HG03045 (cell line): ENCODE measurements around the gene MS4A18.
"Not testable (repeated sequence)": the region's sequence is repeated elsewhere in the genome, so short reads cannot be mapped to it uniquely, and the experiment has no call there.

Source experiments
- ATAC-seq: cut with Tn5 transposase; IDR thresholded peaks from one replicate; pipeline ENCODE4 v1.9.1; 2021; ENCODE audit warnings: mild to moderate bottlenecking, moderate library complexity; ENCODE audit not compliant: unreplicated experiment

The MS4A18 gene

GRCh38 chr11:60734279-60734678 is 9.8 kb downstream of the MS4A18 start:
- no peak for ATAC-seq

- no peak for ATAC-seq
Observed at GRCh38 chr11:60739114-60739513, 14.6 kb downstream of the MS4A18 start.

DNA sequence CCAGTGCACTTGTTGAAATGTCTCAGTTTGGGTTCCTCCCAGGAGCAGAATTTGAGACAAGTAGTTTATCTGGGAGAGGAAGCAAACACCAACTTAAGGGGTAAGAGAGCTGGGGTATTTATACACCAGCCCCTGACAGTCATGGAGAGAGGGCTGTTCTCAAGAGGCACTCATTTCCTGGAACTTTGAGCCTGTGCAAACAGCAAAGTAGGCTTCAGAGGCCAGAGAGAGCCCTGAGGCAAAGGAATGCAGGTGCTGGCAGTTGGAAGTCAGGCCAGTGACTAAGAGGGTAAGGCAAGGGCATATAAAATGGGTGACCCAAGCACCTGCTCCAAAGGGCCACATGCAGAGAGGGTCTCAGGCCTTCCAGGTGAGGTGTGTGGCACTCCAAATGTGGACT is 16.1 kb downstream of the MS4A18 start:
- no peak for ATAC-seq

- ATAC-seq = no peak
Observed at GRCh38 chr11:60741421-60741820, 16.9 kb downstream of the MS4A18 start.

DNA sequence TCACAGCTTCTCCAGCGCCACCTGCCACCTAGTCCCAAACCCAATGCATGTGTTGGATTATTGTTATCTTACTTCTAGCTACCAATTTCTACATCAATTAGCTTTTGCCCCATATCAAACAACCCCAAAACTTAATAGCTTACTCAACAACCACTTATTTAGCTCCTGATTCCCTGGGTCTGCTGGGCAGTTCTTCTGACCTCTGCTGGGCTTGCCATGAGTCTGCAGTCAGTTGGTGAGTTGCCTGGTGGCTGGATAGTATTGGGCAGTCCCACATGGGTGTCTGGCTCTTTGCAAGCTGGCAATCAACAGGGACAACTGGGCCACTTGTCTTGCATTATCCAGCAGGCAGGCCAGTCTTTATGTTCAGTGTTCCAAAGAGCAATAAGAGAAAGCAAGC is 18.5 kb downstream of the MS4A18 start:
- no peak for ATAC-seq

DNA sequence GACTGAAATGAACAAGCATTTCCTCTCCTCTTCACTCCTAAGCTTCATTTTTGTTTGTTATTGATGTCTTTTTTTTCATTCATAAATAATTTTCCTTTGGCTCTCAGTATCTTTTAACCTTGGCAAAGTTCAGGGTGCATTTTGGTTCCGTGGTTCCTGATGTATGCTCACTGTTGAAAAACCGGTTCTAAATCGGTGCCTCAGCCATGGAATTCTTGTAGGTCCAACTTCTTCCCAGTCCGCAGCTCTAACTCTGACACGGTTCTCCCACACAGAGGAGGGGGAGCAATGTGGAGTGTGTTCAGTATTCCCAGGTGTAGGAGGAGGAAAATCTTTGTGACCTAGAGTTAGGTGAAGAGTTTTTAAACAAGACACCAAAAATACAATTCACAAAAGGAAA is 19.6 kb downstream of the MS4A18 start:
- ATAC-seq = no peak

DNA sequence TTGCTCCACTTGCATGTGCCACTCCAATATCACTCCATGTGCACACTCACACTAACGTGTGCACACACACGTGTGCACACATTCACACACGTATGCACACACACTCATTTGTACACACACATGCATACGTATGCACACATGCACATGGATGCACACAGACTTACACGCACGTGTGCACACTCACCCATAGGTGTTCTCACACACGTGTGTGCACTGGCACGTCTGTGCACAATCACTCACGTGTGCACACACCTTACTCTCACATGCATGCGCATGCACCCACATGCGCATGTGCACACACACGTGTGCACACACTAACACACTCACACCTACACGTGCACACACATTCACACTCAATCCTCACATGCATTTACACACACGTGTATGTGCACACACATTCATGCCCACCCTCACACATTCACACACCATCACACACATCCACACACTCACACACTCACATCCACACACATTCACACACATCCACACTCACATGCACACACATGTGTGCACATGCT is 22.9 kb downstream of the MS4A18 start:
- ATAC-seq = no peak

GRCh38 chr11:60748225-60748624 is 23.7 kb downstream of the MS4A18 start:
- no peak for ATAC-seq

DNA sequence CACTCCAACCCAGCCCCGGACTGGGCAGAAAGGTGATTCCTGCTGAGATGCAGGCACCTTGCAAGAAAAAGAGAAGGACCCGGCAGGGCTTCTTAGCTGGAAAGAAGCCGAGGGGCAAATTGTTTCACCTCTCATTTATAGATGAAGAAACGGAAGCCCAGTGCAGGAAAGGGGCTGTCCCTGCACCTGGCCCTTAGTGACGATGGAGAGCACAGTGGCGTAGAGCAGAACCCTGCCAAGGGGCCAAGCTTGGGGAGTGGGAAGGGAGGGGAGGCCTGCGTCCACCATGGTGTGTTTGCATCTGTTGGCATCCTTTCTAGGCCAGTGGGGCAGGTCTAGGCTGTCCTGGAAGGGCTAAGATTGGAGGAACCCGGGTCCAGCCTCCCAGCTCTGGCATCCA is 24.3 kb downstream of the MS4A18 start:
- no peak for ATAC-seq

DNA sequence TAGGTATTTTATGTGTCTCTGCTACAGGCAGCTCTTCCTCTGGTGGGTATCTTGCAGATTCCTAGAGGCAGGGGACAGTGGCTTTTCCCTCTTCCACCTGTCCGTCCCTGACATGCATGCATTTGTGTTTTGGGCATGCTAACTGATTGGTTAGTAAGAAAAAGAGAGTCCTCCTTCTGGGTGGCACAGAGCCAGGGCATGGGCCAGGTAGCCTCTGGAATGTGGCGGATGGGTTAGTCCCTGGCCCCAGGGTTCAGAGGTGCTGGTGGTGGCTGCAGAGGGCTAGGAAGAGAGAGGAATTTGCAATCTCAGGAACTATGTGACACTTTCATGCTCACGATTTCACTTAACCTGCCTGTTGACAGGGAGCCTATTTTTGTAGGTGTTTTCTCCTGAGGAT is 26.4 kb downstream of the MS4A18 start:
- no peak for ATAC-seq

DNA sequence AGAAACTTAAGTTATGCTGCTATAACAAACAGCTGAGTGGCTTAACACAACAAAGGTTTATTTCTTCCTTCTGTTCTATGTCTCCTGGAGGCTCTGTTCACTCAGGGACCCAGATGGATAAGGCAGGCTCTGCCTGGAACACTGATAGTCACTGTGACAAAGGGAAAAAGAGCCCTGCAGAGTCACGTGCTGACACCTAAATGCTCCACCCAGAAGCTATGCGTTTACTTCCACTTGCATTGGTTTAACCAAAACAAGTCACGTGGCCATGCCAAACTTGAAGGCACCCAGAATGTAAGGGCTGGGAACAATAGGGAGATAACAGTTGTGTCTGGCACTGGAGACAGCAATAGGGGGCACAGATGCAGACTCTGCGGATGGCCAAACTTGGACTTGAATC is 28.8 kb downstream of the MS4A18 start:
- ATAC-seq = no peak

- ATAC-seq = no peak
Observed at GRCh38 chr11:60754887-60755286, 30.4 kb downstream of the MS4A18 start.

- ATAC-seq = no peak
Observed at GRCh38 chr11:60756307-60757032, 31.9 kb downstream of the MS4A18 start, which contains the start of gene MS4A15. MS4A15 (plus strand) TSS chr11:60756867; CDS start chr11:60763734, 6,867 bp downstream.

DNA sequence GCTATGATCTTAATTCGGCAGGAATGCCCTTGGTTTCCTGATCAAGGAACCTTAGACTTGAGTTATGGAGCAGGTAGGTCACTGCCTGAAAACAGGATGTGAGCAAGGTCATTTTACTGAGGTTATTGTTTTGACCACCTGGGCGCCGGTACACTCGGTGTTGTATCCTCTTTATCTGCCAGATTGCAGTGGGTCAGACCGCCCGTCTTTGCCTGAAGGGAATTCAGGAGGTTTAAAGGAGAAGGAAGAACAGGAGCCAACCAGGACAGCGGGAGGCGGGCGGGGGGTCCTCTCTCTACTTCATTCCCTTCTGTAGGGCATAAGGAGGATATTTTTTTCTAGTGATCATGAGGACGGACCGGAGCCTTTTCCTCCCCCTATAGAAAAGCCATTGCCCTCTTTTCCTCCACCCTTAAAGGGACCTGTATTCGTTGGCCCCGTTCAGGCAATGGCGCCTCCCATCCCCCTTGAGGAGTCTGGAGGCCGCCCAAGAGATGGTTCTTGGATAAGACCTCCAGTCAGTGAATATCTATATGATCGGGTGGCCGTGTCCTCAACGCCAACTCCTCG is 32.8 kb downstream of the MS4A18 start:
- ATAC-seq = no peak

DNA sequence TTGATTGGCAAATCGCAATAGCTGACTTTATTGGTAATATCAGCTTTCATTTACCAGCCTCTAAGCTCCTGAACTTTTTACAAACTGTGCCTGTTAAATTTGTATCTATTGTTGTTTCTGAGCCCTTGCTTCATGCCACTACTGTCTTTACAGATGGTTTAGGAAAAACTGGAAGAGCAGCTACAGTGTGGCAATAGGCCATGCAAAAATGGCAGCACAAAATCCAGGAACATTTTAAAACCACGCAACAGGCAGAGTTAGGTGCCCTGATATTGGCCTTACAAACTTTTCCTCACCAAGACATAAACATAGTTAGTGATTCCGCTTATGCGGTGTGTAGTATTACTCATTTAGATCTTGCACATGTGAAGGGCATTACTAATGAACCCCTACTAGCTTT is 34.2 kb downstream of the MS4A18 start:
- ATAC-seq = not testable (repeated sequence)

DNA sequence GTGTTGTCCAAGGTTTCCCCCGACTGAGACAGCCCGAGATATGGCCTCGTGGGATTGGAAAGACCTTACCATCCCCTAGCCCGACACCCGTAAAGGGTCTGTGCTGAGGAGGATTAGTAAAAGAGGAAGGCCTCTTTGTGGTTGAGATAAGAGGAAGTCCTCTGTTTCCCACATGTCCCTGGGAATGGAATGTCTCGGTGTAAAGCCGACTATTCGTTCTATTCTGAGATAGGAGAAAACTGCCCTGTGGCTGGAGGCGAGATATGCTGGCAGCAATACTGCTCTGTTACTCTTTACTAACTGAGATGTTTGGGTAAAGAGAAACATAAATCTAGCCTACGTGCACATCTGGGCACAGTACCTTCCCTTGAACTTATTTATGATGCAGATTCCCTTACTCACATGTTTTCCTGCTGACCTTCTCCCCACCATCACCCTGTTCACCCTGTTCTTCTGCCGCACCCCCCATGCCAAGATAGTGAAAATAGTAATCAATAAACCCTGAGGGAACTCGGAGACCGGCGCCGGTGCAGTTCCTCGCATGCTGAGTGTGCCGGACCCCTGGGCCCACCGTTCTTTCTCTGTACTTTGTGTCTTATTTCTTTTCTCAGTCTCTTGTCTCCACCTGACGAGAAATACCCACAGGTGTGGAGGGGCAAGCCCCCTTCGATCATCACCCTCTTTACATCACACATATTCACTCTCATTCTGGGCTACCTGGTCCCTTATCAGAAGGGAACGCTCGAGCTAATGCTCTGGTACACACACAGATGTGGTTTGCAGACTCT is 35.1 kb downstream of the MS4A18 start:
- ATAC-seq = not testable (repeated sequence)

GRCh38 chr11:60761436-60762190 is 37.1 kb downstream of the MS4A18 start:
- ATAC-seq = peak; percentile 27

GRCh38 chr11:60762851-60763691 is 38.6 kb downstream of the MS4A18 start:
- ATAC-seq = peak; percentile 58

GRCh38 chr11:60763692-60764369 is 39.3 kb downstream of the MS4A18 start:
- ATAC-seq = peak; percentile 29
